Stimulated activated CD4-positive, alpha-beta T cell treated with anti-CD3 and anti-CD28 coated beads, Interleukin-4, amount 100 ng/mL, for 1 hour (primary cell): Measurements from ENCODE around the gene IL5.

Source experiments
- DNase-seq: peaks from one replicate; pipeline ENCODE4 v3.0.0-alpha.2; 2020

Gene IL5

GRCh38 chr5:132498152-132498551 is 45.2 kb downstream of the IL5 start:
- DNase-seq: peak; percentile 4

GRCh38 chr5:132497488-132497997 is 45.8 kb downstream of the IL5 start:
- peak; percentile 3 for DNase-seq

- DNase-seq: peak; percentile 74
Observed at GRCh38 chr5:132496631-132497487, 46.5 kb downstream of the IL5 start.

- DNase-seq: peak; percentile 86
Observed at GRCh38 chr5:132496191-132496630, 47.1 kb downstream of the IL5 start.

GRCh38 chr5:132495667-132496190 is 47.6 kb downstream of the IL5 start:
- DNase-seq: peak; percentile 84

GRCh38 chr5:132493821-132494220 is 49.5 kb downstream of the IL5 start:
- DNase-seq: no peak

- no peak for DNase-seq
Observed at GRCh38 chr5:132493241-132493640, 50.1 kb downstream of the IL5 start.

GRCh38 chr5:132492386-132493125 is 50.8 kb downstream of the IL5 start:
- DNase-seq: no peak
